EH (cell line): Measurements from ENCODE around the gene ZDHHC21.
A peak's percentile ranks its signal among the peaks of the same experiment; 100 is the strongest.

Experiments
- DNase-seq: peaks from one replicate; pipeline ENCODE4 v3.0.0-alpha.2; 2015; ENCODE audit warnings: low read depth

ZDHHC21 gene

DNA sequence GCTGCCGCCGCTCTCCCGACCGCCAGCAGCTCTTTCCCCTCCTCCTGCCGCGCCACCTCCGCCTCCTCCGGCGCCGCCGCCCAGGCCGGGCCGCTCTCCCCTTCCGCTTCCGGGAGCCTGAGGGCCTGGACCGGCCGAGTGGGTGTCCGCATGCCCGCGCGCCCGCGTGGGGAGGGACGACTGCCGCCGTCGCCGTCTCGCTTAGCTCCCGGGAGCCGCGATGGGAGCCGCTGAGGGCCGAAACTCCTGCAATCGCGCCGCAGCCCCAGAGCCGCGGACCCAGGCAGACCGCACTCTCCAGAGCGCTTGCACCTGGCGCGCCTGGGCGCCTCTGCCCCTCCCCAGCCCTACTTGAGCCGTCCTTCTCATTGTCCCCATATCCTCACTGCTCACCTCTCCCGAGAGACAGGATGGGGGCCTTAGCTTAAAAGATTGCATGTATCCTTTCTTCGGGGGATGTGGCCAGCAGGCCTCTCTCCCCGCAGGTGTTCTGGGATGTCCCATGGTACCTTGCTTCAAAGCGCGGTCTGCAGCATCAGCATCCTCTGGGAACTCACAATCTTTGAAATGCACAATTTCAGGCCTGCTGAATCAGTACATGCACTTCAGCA is at the start of gene ZDHHC21:
Gene ZDHHC21, minus strand, starts transcription at position 182 of the 611 bp plus-strand sequence. CDS start 19,092 bp downstream, outside the sequence.
- peak; percentile 74 for DNase-seq

DNA sequence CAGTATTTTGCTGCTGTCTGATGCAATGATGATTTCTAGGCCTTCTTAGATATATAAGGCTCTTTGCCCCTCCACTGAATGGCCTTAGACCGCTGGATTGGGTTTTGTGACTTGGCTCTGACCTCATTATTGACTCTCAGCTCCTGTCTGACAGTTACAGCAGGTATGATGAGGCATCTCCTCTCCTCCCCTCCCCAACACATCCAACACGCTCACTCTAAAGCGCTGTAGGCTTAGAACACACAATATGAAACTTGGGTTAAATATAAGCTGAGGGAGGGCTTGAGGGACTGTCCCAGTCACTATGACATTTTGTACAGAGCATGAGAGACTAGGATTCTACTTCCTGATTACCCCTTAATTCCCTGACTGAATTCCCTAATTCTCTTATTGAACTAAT is 48.1 kb upstream of the ZDHHC21 start:
- DNase-seq = no peak

DNA sequence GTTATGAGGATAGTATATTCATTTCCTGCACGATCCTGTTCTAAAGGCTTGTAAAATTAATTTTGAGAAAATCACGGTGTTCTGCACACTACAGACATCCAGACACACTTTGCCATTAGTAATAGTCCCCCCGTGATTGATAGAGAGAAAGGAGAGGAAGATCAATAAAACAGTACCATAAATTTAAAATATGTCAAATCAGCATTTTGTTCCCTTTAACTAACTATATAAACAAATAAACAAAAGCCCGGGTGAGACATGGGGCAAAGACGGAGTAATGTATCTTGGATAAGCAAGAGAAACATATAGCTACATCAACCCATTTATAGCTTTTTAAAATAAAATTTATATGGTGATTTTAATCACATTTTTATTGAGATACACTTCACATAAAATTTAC is 39.9 kb upstream of the ZDHHC21 start:
- no peak for DNase-seq

DNA sequence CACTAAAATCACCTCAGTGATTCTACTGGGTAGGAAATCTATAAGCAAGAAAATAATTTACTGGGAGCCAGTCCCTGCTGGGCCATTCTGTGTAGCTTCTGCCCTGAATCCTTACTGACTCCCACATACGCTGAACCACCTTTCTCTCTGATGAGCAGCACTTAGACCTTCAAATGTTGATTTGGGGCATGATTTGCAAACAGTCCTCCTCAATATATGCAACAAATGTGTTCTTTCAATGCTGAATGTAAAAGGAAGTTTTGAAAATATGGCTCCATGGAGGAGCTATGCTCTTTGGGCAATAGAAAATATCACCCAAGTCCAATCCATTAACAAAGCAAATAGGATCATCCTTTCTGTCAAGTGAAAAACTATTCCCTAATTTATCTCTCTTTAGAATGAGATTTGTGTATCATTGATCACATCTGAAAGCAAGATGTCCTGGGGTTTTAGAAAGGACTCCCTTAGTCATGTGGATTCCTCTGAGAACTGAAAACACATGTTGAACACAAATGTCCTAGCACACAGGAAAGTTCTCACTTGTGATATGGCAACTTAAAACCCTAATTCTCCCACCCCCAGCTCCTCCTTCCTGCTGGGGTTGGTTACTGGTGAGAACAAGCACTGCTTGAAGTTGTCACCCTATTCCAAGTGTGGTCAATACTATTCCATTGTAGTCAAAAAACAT is 38.2 kb upstream of the ZDHHC21 start:
- DNase-seq = no peak

DNA sequence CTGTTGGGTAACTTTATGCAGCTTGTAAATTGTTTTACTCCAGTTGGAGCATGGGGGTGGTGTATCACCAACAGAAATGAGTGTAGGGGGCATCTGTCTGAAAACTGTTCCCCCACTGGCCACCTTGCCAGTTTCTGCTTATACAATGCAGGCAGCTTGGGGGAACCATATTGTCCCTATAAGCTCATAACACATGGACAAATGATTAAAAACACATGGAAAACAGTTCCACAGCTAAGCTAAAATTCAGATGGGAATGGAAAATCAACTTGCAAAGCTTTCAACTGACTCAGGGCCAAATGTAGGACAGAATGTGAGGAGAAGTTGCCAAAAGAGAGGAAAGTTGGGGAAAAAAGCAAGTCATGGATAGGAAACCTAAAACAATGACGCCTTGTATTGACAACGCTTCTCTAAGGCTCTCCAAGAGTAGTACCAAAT is 37.2 kb upstream of the ZDHHC21 start:
- DNase-seq = no peak

GRCh38 chr9:14723301-14723700 is 30.1 kb upstream of the ZDHHC21 start:
- no peak for DNase-seq

DNA sequence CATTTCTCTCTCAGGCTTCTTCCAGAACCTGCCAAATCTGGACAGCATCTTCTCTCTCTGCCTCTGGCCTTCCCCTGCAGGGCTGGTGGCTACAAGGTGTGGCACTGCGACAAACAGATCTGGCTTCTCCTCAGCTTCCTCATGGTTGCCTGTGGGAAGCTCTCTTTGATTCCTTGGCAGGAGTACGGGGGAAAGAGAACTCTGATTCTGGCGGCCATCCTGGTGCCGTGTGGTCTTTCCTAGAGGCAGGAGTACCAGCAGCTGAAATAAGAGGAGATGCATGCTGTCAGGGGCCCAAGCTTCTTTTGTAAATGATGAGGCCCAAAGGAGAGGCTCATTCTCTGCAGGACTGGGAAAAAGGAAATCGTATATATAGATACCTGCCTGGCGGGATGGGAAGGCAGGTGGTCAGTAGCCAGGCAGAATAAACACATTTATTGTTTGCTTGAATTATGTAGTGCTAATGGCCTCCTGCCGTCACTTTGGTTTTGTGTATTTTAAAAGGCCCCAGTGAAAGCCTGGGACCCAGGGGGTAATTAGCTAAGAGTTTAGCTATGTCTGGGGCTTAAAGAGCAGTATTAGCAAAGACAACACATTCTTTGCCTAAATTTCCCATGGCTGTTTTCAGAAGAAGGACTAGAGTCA is 29.3 kb upstream of the ZDHHC21 start, which contains the start of gene CER1:
Gene CER1, minus strand, starts transcription at position 343 of the 645 bp plus-strand sequence. Its CDS starts 61 bp downstream, at position 282.
- DNase-seq = no peak

GRCh38 chr9:14719231-14719923 is 26.1 kb upstream of the ZDHHC21 start:
- DNase-seq = no peak

GRCh38 chr9:14715102-14715501 is 21.9 kb upstream of the ZDHHC21 start:
- peak; percentile 1 for DNase-seq

GRCh38 chr9:14713187-14713767 is 20.0 kb upstream of the ZDHHC21 start:
- no peak for DNase-seq

GRCh38 chr9:14710804-14711203 is 17.6 kb upstream of the ZDHHC21 start:
- DNase-seq = peak; percentile 7

DNA sequence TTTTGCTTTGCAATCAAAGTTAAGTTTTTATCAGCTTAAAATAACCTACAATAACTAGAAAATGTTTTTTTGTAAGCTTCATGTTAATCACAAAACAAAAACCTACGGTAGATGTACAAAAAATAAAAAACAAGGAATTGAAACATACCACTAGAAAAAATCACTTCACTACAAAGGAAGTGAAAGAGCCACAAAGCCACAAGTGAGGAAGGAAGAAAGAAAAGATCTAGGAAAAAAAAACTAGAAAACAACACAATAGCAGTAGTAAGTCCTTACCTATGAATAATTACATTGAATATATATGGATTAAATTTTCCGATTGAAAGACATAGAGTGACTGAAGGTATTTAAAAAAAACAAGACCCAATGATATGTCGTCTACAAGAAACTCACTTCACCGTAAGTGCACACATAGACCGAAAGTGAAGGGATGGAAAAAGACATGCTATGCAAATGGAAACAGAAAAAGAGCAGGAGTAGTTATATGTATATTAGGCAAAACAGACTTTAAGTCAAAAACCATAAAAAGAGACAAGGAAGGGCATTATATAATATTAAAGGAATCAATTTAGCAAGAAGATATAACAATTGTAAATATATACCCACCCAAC is 13.4 kb upstream of the ZDHHC21 start:
- no peak for DNase-seq

- DNase-seq = no peak
Measured at GRCh38 chr9:14705079-14705478, 11.8 kb upstream of the ZDHHC21 start.

DNA sequence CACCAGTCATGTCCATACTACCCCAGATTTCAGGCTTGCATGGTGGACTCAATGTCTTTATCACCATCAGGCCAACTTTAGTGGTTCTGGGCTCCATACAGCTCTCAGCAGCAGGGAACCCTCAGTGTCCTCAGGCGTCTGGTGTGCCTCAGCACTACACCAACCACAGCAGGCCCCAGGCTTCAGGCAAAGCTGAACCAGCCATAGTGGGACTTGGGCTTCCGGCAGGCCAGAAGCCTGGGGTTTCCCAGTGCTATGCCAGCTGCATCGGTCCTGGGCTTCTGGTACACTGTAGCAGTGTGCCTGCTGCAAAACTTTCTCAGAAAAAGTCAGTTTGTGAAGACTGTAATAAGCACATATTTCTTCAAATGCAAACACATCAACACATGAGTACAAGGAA is 11.0 kb upstream of the ZDHHC21 start:
- no peak for DNase-seq

DNA sequence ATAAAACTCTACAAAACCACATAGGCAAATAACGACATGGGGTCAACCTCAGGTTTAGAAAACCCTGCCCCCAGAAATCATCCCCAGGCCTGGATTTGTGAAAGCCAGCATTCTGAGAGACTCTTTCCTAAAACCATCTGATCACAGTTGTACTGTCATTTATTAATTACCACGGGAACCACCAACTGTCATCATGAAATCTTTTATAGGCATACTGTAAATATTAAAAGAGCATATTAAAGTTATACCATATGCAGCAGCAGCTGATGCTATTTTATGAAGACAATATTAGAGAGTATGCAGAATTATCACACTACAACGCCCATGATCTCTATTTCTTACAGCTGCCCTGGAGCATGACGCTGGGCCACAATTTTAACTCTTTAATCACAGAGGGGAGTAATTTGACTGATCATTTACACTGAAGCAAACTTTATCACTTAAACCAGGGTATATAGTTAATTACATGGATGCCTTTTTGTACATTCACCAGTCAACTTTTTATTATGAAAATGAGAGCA is 9.0 kb upstream of the ZDHHC21 start:
- DNase-seq = no peak

- peak; percentile 21 for DNase-seq
Measured at GRCh38 chr9:14692470-14693250, 572 bp downstream of the ZDHHC21 start.

- no peak for DNase-seq
Measured at GRCh38 chr9:14690948-14691730, 2.1 kb downstream of the ZDHHC21 start.

DNA sequence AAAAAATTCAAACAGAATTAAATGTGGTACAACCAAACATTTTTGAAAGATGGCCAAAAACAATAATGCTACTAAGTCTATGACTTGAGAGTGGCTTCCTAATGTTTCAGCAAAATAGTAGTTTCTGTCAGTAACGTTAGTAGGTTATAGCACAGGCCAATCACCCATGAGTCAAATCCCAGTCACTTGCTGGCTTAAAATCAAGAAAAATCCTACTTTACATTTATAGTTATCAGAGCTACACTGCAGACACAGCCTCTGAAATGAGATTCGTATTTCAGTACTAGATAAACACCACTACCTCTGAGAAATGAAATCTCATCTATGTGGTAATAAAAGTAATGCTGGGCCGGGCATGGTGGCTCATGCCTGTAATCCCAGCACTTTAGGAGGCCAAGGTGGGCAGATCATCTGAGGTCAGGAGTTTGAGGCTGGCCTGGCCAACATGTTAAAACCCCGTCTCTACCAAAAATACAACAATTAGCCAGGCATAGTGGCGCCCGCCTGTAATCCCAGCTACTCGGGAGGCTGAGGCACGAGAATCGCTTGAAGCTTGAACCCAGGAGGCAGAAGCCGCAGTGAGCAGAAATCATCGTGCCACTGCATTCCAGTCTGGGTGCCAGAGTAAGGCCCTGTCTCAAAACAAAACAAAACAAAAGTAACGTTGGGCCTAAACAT is 6.1 kb downstream of the ZDHHC21 start:
- DNase-seq = peak; percentile 89

DNA sequence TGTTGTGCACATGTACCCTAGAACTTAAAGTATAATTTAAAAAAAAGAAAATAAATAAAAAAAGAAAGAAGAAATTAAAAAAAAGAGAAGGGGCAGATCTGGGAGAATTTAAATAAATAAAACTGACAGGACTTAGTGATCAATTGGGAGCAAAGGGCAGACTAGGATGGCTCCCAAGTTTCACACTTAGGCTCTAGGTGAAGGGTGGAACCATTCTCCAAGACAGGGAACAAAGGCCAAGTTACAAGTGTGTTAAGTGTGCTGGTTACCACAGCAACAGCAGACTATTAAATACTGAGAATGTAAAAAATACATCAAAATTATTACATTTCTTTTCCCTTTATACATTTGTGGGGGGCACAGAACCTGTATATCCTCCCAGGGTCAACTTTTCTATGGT is 7.1 kb downstream of the ZDHHC21 start:
- DNase-seq = no peak
